BE2C (cell line): ENCODE results near the gene COL5A1.

ENCODE experiments used
- DNase-seq: peaks from one replicate; pipeline ENCODE4 v3.0.0-alpha.2; 2020
- H3K27me3 ChIP-seq: fragments of 250-450 bp; sonication (Bioruptor Pico); 2 replicates; pipeline ENCODE4 v1.5.1; 2020; ENCODE audit warnings: mild to moderate bottlenecking
- H3K36me3 ChIP-seq: fragments of 250-450 bp; sonication (Bioruptor Pico); 2 replicates; pipeline ENCODE4 v1.5.1; 2020; ENCODE audit warnings: mild to moderate bottlenecking
- H3K4me1 ChIP-seq: fragments of 250-450 bp; sonication (Bioruptor Pico); 2 replicates; pipeline ENCODE4 v1.5.1; 2020
- H3K4me3 ChIP-seq: 2 replicates; pipeline ENCODE4 v1.5.1; 2011; ENCODE audit warnings: low read depth, low read length
- H3K9me3 ChIP-seq: fragments of 250-450 bp; sonication (Bioruptor Pico); 2 replicates; pipeline ENCODE4 v1.5.1; 2020
- CTCF ChIP-seq: IDR thresholded peaks from 2 replicates; pipeline ENCODE4 v1.5.1; 2012; ENCODE audit warnings: mild to moderate bottlenecking, low read depth, low read length

The COL5A1 gene

GRCh38 chr9:134685784-134686183 lies 44.2 kb downstream of the COL5A1 start:
- DNase-seq: no peak
- TF ChIP-seq CTCF: no peak
- H3K4me1 ChIP-seq: no peaks in the 10 kb centered on the region; the same call in 1 of the 2 replicates

GRCh38 chr9:134686896-134687295 lies 45.3 kb downstream of the COL5A1 start:
- H3K4me3 ChIP-seq: no peak overlapping the region
- no peak for TF ChIP-seq CTCF
- no peaks in the 10 kb centered on the region for H3K9me3 ChIP-seq
- H3K27me3 ChIP-seq: no peaks in the 10 kb centered on the region
- no peaks in the 10 kb centered on the region for H3K36me3 ChIP-seq
- DNase-seq: no peak
- H3K4me1 ChIP-seq: peaks cover 8% of the 10 kb centered on the region; the same call in 1 of the 2 replicates

More at GRCh38 chr9:134685784-134686183, 44.2 kb downstream of the COL5A1 start:
- H3K27me3 ChIP-seq: no peaks in the 10 kb centered on the region
- H3K36me3 ChIP-seq: no peaks in the 10 kb centered on the region
- H3K9me3 ChIP-seq: no peaks in the 10 kb centered on the region
- H3K4me3 ChIP-seq: no peak overlapping the region

- H3K9me3 ChIP-seq: no peaks in the 10 kb centered on the region
- no peak overlapping the region for H3K4me3 ChIP-seq
- peaks cover 8% of the 10 kb centered on the region; the same call in 1 of the 2 replicates for H3K4me1 ChIP-seq
- no peaks in the 10 kb centered on the region for H3K27me3 ChIP-seq
- no peaks in the 10 kb centered on the region for H3K36me3 ChIP-seq
- no peak for DNase-seq
- TF ChIP-seq CTCF: no peak
Measured at GRCh38 chr9:134687556-134687955, 46.0 kb downstream of the COL5A1 start.

- H3K36me3 ChIP-seq: no peaks in the 10 kb centered on the region
- no peak overlapping the region for H3K4me3 ChIP-seq
- H3K4me1 ChIP-seq: peaks cover 11% of the 10 kb centered on the region; the same call in 1 of the 2 replicates
- H3K27me3 ChIP-seq: no peaks in the 10 kb centered on the region
- H3K9me3 ChIP-seq: no peaks in the 10 kb centered on the region
- TF ChIP-seq CTCF: no peak
- no peak for DNase-seq
Measured at GRCh38 chr9:134688231-134688630, 46.6 kb downstream of the COL5A1 start.

GRCh38 chr9:134688661-134689320 lies 47.2 kb downstream of the COL5A1 start:
- H3K36me3 ChIP-seq: no peaks in the 10 kb centered on the region
- TF ChIP-seq CTCF: no peak
- H3K4me3 ChIP-seq: no peak overlapping the region
- H3K27me3 ChIP-seq: no peaks in the 10 kb centered on the region
- DNase-seq: no peak
- H3K4me1 ChIP-seq: peaks cover 11% of the 10 kb centered on the region; the same call in 1 of the 2 replicates
- H3K9me3 ChIP-seq: no peaks in the 10 kb centered on the region
